Prostate gland (tissue), 2 donors: ENCODE measurements around the gene TRIM72.

Source experiments
- CTCF ChIP-seq, 4 experiments: fragments of 200-600 bp in 2 of 4; fragments of 450-650 bp in 2 of 4; sonication (generic) in 2 of 4; IDR thresholded peaks; 1 replicate in 3 of 4; 2 replicates in 1 of 4; pipeline ENCODE4 v1.5.1; 2016 to 2019; ENCODE audit warnings: antibody characterized with exemption in 4 of 4, mild to moderate bottlenecking in 2 of 4, moderate library complexity in 2 of 4
- POLR2AphosphoS5 ChIP-seq: sonication (generic); formaldehyde crosslinking; IDR thresholded peaks from one replicate; pipeline ENCODE4 v1.6.1; 2017; ENCODE audit warnings: antibody characterized with exemption

GRCh38 chr16:31194898-31195297 is 19.0 kb upstream of the TRIM72 start:
- no peak for TF ChIP-seq CTCF (IDR thresholded peaks at IDR 0.05)
- no peak for TF ChIP-seq POLR2AphosphoS5
